NK-92 treated with Interleukin-12 subunit alpha and Interleukin-12 subunit beta, amount 100 ng/mL, for 24 hours (cell line): ENCODE results near the gene METTL6.
"Not testable (repeated sequence)": the region's sequence is repeated elsewhere in the genome, so short reads cannot be mapped to it uniquely, and the experiment has no call there.

Experiments used
- DNase-seq: peaks from one replicate; lab custom pipeline; 2025; lab: John Stamatoyannopoulos, UW

Gene METTL6

GRCh38 chr3:15368561-15369135 is 58.7 kb downstream of the METTL6 start:
- no peak for DNase-seq

GRCh38 chr3:15367059-15367458 is 60.3 kb downstream of the METTL6 start:
- no peak for DNase-seq

- not testable (repeated sequence) for DNase-seq
Observed at GRCh38 chr3:15364078-15364477, 63.3 kb downstream of the METTL6 start.

- DNase-seq, result no peak
Observed at GRCh38 chr3:15361494-15362214, 65.7 kb downstream of the METTL6 start.

- DNase-seq, result no peak
Observed at GRCh38 chr3:15360788-15361493, 66.4 kb downstream of the METTL6 start.
